K562 (cell line): Measurements from ENCODE around the gene DBNDD1.

ENCODE experiments used
- BACH1 ChIP-seq: fragments of 200-800 bp; sonication (Bioruptor generic); IDR thresholded peaks from 2 replicates; pipeline ENCODE4 v1.6.1; 2016; ENCODE audit warnings: missing genetic modification characterization, missing compliant biosample characterization
- POLR2A ChIP-seq: fragments of 450-650 bp; conservative IDR thresholded peaks from 2 replicates; pipeline ENCODE4 v1.6.1; 2016
- ZNF324 ChIP-seq: fragments of 250-450 bp; sonication (Bioruptor Pico); IDR thresholded peaks from 2 replicates; pipeline ENCODE4 v1.4.0; 2020; ENCODE audit warnings: mild to moderate bottlenecking

- no peak for TF ChIP-seq ZNF324 (CRISPR knock-in tag)
- no peak for TF ChIP-seq POLR2A
- no peak for TF ChIP-seq BACH1
Observed at GRCh38 chr16:89965447-89966225, 53.6 kb downstream of the DBNDD1 start.
